Measurements from ENCODE around the gene DCC.

DNA sequence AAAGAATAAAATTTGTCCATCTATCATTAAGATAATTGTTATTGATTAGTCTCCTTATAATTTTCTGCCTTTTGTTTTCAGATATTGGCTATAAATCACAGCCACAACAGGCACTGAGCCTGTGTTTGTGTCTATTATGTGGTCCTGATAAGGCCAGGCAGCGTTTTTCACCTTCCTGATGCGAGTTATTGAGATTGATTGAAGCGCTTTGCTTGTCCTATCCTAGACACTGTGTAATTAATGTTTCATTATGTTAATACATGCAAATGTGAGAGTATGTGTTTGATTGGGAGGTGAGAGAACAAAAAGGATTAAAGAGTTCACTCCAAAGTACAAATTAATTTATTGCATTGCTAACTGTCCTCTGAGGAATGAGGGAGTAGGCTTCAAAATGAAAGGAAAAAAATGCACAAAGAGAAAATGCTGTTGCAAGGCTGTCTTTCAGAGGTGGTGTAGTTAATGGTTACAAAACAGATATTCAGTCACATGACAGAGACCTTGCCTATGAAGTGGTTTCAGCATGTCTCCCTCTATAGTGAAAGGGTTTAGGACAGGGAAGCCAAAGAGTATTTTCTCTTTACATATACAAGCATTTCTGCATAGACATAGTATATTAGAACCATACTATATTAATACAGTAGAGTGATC is 391.1 kb downstream of the DCC start:
- TF ChIP-seq, protein P1, sequence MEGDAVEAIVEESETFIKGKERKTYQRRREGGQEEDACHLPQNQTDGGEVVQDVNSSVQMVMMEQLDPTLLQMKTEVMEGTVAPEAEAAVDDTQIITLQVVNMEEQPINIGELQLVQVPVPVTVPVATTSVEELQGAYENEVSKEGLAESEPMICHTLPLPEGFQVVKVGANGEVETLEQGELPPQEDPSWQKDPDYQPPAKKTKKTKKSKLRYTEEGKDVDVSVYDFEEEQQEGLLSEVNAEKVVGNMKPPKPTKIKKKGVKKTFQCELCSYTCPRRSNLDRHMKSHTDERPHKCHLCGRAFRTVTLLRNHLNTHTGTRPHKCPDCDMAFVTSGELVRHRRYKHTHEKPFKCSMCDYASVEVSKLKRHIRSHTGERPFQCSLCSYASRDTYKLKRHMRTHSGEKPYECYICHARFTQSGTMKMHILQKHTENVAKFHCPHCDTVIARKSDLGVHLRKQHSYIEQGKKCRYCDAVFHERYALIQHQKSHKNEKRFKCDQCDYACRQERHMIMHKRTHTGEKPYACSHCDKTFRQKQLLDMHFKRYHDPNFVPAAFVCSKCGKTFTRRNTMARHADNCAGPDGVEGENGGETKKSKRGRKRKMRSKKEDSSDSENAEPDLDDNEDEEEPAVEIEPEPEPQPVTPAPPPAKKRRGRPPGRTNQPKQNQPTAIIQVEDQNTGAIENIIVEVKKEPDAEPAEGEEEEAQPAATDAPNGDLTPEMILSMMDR (IDR thresholded peaks at IDR 0.05 in 8 of 11, conservative IDR thresholded peaks at IDR 0.05 in 3 of 11), result no peak
- TF ChIP-seq POLR2A (IDR thresholded peaks at IDR 0.05) (no peak), POLR2AphosphoS5 (IDR thresholded peaks at IDR 0.05) (no peak)

Data from spleen (tissue), 7 donors.